Measurements from ENCODE around the gene ABCE1.

DNA sequence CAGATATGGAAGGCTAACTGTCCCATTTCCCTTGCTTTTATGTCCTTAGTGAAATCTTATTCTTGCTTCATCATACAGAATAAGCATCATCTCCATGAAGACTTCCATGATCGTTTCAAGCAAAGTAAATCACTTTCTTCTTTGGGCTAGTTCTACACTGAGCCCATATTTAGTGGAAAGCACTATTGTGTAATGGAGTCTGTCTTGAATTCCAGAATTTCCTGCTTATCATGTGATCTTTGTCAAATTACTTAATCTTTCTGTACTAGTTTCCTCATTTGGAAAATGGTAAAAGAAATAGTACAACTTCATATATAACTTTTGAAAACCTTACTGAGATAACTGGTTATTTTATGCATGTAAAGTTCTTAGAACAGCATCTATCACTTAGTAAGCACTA lies 7.7 kb upstream of the ABCE1 start:
- TF ChIP-seq, protein P1, sequence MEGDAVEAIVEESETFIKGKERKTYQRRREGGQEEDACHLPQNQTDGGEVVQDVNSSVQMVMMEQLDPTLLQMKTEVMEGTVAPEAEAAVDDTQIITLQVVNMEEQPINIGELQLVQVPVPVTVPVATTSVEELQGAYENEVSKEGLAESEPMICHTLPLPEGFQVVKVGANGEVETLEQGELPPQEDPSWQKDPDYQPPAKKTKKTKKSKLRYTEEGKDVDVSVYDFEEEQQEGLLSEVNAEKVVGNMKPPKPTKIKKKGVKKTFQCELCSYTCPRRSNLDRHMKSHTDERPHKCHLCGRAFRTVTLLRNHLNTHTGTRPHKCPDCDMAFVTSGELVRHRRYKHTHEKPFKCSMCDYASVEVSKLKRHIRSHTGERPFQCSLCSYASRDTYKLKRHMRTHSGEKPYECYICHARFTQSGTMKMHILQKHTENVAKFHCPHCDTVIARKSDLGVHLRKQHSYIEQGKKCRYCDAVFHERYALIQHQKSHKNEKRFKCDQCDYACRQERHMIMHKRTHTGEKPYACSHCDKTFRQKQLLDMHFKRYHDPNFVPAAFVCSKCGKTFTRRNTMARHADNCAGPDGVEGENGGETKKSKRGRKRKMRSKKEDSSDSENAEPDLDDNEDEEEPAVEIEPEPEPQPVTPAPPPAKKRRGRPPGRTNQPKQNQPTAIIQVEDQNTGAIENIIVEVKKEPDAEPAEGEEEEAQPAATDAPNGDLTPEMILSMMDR (IDR thresholded peaks at IDR 0.05) = no peak
- TF ChIP-seq, protein P2, sequence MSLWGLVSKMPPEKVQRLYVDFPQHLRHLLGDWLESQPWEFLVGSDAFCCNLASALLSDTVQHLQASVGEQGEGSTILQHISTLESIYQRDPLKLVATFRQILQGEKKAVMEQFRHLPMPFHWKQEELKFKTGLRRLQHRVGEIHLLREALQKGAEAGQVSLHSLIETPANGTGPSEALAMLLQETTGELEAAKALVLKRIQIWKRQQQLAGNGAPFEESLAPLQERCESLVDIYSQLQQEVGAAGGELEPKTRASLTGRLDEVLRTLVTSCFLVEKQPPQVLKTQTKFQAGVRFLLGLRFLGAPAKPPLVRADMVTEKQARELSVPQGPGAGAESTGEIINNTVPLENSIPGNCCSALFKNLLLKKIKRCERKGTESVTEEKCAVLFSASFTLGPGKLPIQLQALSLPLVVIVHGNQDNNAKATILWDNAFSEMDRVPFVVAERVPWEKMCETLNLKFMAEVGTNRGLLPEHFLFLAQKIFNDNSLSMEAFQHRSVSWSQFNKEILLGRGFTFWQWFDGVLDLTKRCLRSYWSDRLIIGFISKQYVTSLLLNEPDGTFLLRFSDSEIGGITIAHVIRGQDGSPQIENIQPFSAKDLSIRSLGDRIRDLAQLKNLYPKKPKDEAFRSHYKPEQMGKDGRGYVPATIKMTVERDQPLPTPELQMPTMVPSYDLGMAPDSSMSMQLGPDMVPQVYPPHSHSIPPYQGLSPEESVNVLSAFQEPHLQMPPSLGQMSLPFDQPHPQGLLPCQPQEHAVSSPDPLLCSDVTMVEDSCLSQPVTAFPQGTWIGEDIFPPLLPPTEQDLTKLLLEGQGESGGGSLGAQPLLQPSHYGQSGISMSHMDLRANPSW (CRISPR knock-in tag; conservative IDR thresholded peaks at IDR 0.05; ENCODE audit: low read depth) = no peak
- TF ChIP-seq, protein P3, sequence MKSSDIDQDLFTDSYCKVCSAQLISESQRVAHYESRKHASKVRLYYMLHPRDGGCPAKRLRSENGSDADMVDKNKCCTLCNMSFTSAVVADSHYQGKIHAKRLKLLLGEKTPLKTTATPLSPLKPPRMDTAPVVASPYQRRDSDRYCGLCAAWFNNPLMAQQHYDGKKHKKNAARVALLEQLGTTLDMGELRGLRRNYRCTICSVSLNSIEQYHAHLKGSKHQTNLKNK (CRISPR knock-in tag; IDR thresholded peaks at IDR 0.05) = no peak
- TF ChIP-seq CREM (CRISPR knock-in tag; IDR thresholded peaks at IDR 0.05) (no peak), ZBTB21 (CRISPR knock-in tag; IDR thresholded peaks at IDR 0.05; ENCODE audit: borderline replicate concordance) (no peak), ETV6 (CRISPR knock-in tag; IDR thresholded peaks at IDR 0.05) (no peak), SP1 (CRISPR knock-in tag; conservative IDR thresholded peaks at IDR 0.05) (no peak), EMX1 (CRISPR knock-in tag; IDR thresholded peaks at IDR 0.05) (no peak), CREB1 (CRISPR knock-in tag; IDR thresholded peaks at IDR 0.05) (no peak), CBFB (CRISPR knock-in tag; IDR thresholded peaks at IDR 0.05; ENCODE audit: low read depth) (no peak)
- TF ChIP-seq, protein P4, sequence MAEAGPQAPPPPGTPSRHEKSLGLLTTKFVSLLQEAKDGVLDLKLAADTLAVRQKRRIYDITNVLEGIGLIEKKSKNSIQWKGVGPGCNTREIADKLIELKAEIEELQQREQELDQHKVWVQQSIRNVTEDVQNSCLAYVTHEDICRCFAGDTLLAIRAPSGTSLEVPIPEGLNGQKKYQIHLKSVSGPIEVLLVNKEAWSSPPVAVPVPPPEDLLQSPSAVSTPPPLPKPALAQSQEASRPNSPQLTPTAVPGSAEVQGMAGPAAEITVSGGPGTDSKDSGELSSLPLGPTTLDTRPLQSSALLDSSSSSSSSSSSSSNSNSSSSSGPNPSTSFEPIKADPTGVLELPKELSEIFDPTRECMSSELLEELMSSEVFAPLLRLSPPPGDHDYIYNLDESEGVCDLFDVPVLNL (CRISPR knock-in tag; IDR thresholded peaks at IDR 0.05; ENCODE audit: borderline replicate concordance, low read depth) = no peak

Data from WTC11 (cell line).